GM12892 (cell line): ENCODE results near the gene CSNK1A1L.

Source experiments
- POLR2A ChIP-seq: IDR thresholded peaks from 2 replicates; pipeline ENCODE4 v1.6.1; 2011; ENCODE audit warnings: low read depth, low read length, control low read depth
- POLR2AphosphoS5 ChIP-seq: IDR thresholded peaks from 2 replicates; pipeline ENCODE4 v1.6.1; 2011; ENCODE audit warnings: low read depth, low read length, control low read depth

- no peak for TF ChIP-seq POLR2A
- no peak for TF ChIP-seq POLR2AphosphoS5
Observed at GRCh38 chr13:37142877-37143276, 37.4 kb upstream of the CSNK1A1L start.
